ENCODE measurements around the gene PPP4R4. TPM values are rescaled to one million over a fixed set of nuclear protein-coding genes. Genes with fewer than 3 reads are reported as not detected.

Gene PPP4R4, protein sequence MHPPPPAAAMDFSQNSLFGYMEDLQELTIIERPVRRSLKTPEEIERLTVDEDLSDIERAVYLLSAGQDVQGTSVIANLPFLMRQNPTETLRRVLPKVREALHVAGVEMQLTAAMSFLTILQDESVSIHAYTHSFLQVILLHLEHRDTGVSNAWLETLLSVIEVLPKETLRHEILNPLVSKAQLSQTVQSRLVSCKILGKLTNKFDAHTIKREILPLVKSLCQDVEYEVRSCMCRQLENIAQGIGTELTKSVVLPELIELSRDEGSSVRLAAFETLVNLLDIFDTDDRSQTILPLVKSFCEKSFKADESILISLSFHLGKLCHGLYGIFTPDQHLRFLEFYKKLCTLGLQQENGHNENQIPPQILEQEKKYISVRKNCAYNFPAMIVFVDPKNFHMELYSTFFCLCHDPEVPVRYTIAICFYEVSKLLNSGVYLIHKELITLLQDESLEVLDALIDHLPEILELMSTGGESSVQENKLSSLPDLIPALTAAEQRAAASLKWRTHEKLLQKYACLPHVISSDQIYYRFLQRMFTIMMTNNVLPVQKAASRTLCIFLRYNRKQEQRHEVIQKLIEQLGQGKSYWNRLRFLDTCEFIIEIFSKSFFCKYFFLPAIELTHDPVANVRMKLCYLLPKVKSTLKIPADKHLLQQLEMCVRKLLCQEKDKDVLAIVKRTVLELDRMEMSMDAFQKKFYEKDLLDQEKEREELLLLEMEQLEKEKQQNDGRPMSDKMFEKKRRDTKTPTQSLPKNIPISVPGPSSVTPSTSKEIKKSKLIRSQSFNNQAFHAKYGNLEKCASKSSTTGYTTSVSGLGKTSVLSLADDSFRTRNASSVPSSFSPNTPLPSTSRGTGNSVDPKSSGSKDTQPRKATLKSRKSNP
- polyA plus RNA-seq (2013, experiment 1 of 2) = 0.01 TPM
- 0.01 TPM for polyA plus RNA-seq (2013, experiment 2 of 2)

- Histone ChIP-seq H3K4me1 (ENCODE audit: control insufficient read depth, insufficient read depth, low read depth, low read length) (peaks cover 14% of the 10 kb centered on the region), H3K9me3 (ENCODE audit: control insufficient read depth, low read length) (no peaks in the 10 kb centered on the region), H3K27me3 (ENCODE audit: control insufficient read depth in 1 of 2, insufficient read depth in 1 of 2, low read length in 2 of 2) (peaks cover 7 to 23% of the 10 kb centered on the region in 2 experiments), H2BK5ac (ENCODE audit: low read depth, low read length, poor library complexity, severe bottlenecking) (no peak within 1 kb of the TSS), H3K4me3 (ENCODE audit: insufficient read depth in 1 of 2, low read depth in 1 of 2, low read length in 2 of 2) (peak within 1 kb of the TSS; percentile 68 to 75), H3K18ac (ENCODE audit: low read depth in 1 of 2, low read length in 2 of 2) (peak within 1 kb of the TSS in 1 of 2 experiments; percentile 21), H2BK15ac (ENCODE audit: low read depth, poor library complexity, severe bottlenecking) (no peak within 1 kb of the TSS), H2AK5ac (ENCODE audit: low read length, severe bottlenecking) (no peak within 1 kb of the TSS), H3K4me2 (ENCODE audit: low read length, poor library complexity, severe bottlenecking) (peak within 1 kb of the TSS; percentile 97), H4K8ac (ENCODE audit: low read length) (peak within 1 kb of the TSS; percentile 4), H3K9ac (ENCODE audit: low read length) (peak within 1 kb of the TSS; percentile 63), H3K79me1 (replicated peaks; ENCODE audit: low read length, poor library complexity, severe bottlenecking) (no peaks in the 10 kb centered on the region), H2BK120ac (ENCODE audit: low read depth, low read length) (no peak within 1 kb of the TSS), H2AFZ (ENCODE audit: low read depth, low read length) (peak within 1 kb of the TSS; percentile 60), H3K36me3 (ENCODE audit: control insufficient read depth in 1 of 2, insufficient read depth in 2 of 2, low read depth in 1 of 2, low read length in 2 of 2) (no peaks in the 10 kb centered on the region), H2BK12ac (ENCODE audit: low read length in 2 of 2) (peak within 1 kb of the TSS in 1 of 2 experiments; percentile 31), H3K23ac (ENCODE audit: low read length in 2 of 2) (peak within 1 kb of the TSS in 1 of 2 experiments; percentile 94), H3K4ac (ENCODE audit: low read depth in 1 of 2, low read length in 2 of 2) (no peak within 1 kb of the TSS), H3K27ac (ENCODE audit: low read length, poor library complexity, severe bottlenecking) (no peak within 1 kb of the TSS), H4K91ac (ENCODE audit: low read length) (no peak within 1 kb of the TSS), H3K14ac (ENCODE audit: low read length in 2 of 2) (no peak within 1 kb of the TSS)
- peak; percentile 73 for DNase-seq
- under 1% methylated on average over 46 of the region's 84 CpGs for WGBS
Measured at GRCh38 chr14:94173885-94174603, at the start of gene PPP4R4. PPP4R4 (plus strand) TSS chr14:94174322; CDS start chr14:94174466, 144 bp downstream.

DNA sequence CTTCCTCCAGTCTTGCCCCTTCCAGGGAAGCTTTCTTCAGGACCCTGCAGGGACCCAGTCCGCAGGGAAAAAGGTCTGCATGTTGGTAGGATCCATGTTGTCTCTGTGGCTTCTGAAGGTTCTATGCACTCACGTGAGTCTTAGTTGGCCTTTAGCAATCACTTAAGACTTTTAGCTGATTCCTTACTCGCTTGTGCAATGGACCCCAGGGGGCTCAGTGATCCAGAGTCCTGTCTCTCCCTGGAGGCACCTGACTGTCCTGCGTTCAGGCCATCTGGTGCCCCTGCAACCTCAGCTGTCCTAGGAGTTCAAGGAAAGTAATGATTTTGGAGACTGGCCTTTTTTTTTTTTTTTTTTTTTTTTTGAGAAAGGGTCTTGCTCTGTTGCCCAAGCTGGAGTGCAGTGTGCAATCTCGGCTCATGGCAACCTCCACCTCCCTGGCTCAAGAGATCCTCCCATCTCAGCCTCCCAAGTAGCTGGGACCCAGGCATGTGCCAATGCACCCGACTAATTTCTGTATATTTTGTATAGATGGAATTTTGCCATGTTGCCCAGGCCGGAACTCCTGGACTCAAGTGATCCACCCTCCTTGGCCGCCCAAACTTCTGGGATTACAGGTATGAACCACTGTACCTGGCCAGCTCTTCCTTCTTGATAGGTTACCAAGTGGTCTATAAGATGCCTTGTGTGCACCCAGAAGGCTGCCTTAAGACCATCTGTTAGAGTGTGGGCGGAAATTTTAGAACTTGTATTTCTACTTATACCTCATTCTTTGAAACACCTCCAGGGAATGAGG lies 49.3 kb upstream of the PPP4R4 start:
- H4K8ac ChIP-seq (ENCODE audit: low read length) = no peak overlapping the region
- H3K27ac ChIP-seq (ENCODE audit: low read length, poor library complexity, severe bottlenecking) = no peak overlapping the region
- H3K4me3 ChIP-seq (ENCODE audit: insufficient read depth in 1 of 2, low read depth in 1 of 2, low read length in 2 of 2) = no peak overlapping the region
- H2BK12ac ChIP-seq (ENCODE audit: low read length in 2 of 2) = no peak overlapping the region
- H2BK120ac ChIP-seq (ENCODE audit: low read depth, low read length) = no peak overlapping the region
- no peak overlapping the region for H2BK15ac ChIP-seq (ENCODE audit: low read depth, poor library complexity, severe bottlenecking)
- H3K9ac ChIP-seq (ENCODE audit: low read length) = no peak overlapping the region
- H2AFZ ChIP-seq (ENCODE audit: low read depth, low read length) = no peak overlapping the region
- H3K79me1 ChIP-seq (replicated peaks; ENCODE audit: low read length, poor library complexity, severe bottlenecking) = peaks cover 6% of the 10 kb centered on the region
- peaks cover 14 to 23% of the 10 kb centered on the region in 2 experiments for H3K36me3 ChIP-seq (ENCODE audit: control insufficient read depth in 1 of 2, insufficient read depth in 2 of 2, low read depth in 1 of 2, low read length in 2 of 2)
- H3K4me2 ChIP-seq (ENCODE audit: low read length, poor library complexity, severe bottlenecking) = no peak overlapping the region
- H3K23ac ChIP-seq (ENCODE audit: low read length in 2 of 2) = no peak overlapping the region
- H2BK5ac ChIP-seq (ENCODE audit: low read depth, low read length, poor library complexity, severe bottlenecking) = no peak overlapping the region
- WGBS = 92% methylated on average over 7 of the region's 9 CpGs
- H3K14ac ChIP-seq (ENCODE audit: low read length in 2 of 2) = no peak overlapping the region
- H2AK5ac ChIP-seq (ENCODE audit: low read length, severe bottlenecking) = no peak overlapping the region
- peaks cover 11% of the 10 kb centered on the region for H3K9me3 ChIP-seq (ENCODE audit: control insufficient read depth, low read length)
- H3K27me3 ChIP-seq (ENCODE audit: control insufficient read depth in 1 of 2, insufficient read depth in 1 of 2, low read length in 2 of 2) = no peaks in the 10 kb centered on the region
- no peak for DNase-seq
- no peak overlapping the region for H4K91ac ChIP-seq (ENCODE audit: low read length)
- H3K4me1 ChIP-seq (ENCODE audit: control insufficient read depth, insufficient read depth, low read depth, low read length) = peaks cover 14% of the 10 kb centered on the region
- no peak overlapping the region for H3K18ac ChIP-seq (ENCODE audit: low read depth in 1 of 2, low read length in 2 of 2)
- no peak overlapping the region for H3K4ac ChIP-seq (ENCODE audit: low read depth in 1 of 2, low read length in 2 of 2)

- H3K79me1 ChIP-seq (replicated peaks; ENCODE audit: low read length, poor library complexity, severe bottlenecking) = peaks cover 6% of the 10 kb centered on the region
- no peak overlapping the region for H3K9ac ChIP-seq (ENCODE audit: low read length)
- no peak overlapping the region for H3K27ac ChIP-seq (ENCODE audit: low read length, poor library complexity, severe bottlenecking)
- H3K4me3 ChIP-seq (ENCODE audit: insufficient read depth in 1 of 2, low read depth in 1 of 2, low read length in 2 of 2) = no peak overlapping the region
- no peak overlapping the region for H3K4me2 ChIP-seq (ENCODE audit: low read length, poor library complexity, severe bottlenecking)
- WGBS = 98% methylated on average over 4 of the region's 6 CpGs
- no peak overlapping the region for H3K4ac ChIP-seq (ENCODE audit: low read depth in 1 of 2, low read length in 2 of 2)
- H2BK120ac ChIP-seq (ENCODE audit: low read depth, low read length) = no peak overlapping the region
- no peaks in the 10 kb centered on the region for H3K27me3 ChIP-seq (ENCODE audit: control insufficient read depth in 1 of 2, insufficient read depth in 1 of 2, low read length in 2 of 2)
- H3K23ac ChIP-seq (ENCODE audit: low read length in 2 of 2) = no peak overlapping the region
- no peak overlapping the region for H3K18ac ChIP-seq (ENCODE audit: low read depth in 1 of 2, low read length in 2 of 2)
- H2AK5ac ChIP-seq (ENCODE audit: low read length, severe bottlenecking) = no peak overlapping the region
- H3K9me3 ChIP-seq (ENCODE audit: control insufficient read depth, low read length) = peaks cover under 1% of the 10 kb centered on the region
- H2BK12ac ChIP-seq (ENCODE audit: low read length in 2 of 2) = no peak overlapping the region
- H2BK5ac ChIP-seq (ENCODE audit: low read depth, low read length, poor library complexity, severe bottlenecking) = no peak overlapping the region
- H4K91ac ChIP-seq (ENCODE audit: low read length) = no peak overlapping the region
- no peak overlapping the region for H3K14ac ChIP-seq (ENCODE audit: low read length in 2 of 2)
- no peak for DNase-seq
- H2BK15ac ChIP-seq (ENCODE audit: low read depth, poor library complexity, severe bottlenecking) = no peak overlapping the region
- H4K8ac ChIP-seq (ENCODE audit: low read length) = no peak overlapping the region
- no peak overlapping the region for H2AFZ ChIP-seq (ENCODE audit: low read depth, low read length)
- H3K4me1 ChIP-seq (ENCODE audit: control insufficient read depth, insufficient read depth, low read depth, low read length) = peaks cover 14% of the 10 kb centered on the region
- peaks cover 14 to 23% of the 10 kb centered on the region in 2 experiments for H3K36me3 ChIP-seq (ENCODE audit: control insufficient read depth in 1 of 2, insufficient read depth in 2 of 2, low read depth in 1 of 2, low read length in 2 of 2)
Measured at GRCh38 chr14:94125659-94126418, 48.3 kb upstream of the PPP4R4 start.

Data from mesenchymal stem cell (in vitro differentiated cells and primary cell).